Heart left ventricle (tissue), 16 donors: ENCODE measurements around the gene SLC39A12. TPM values are rescaled to one million over a fixed set of nuclear protein-coding genes. Genes with fewer than 3 reads are reported as not detected.
"Not testable (repeated sequence)": the region's sequence is repeated elsewhere in the genome, so short reads cannot be mapped to it uniquely, and the experiment has no call there.

ENCODE experiments used
- ATAC-seq, 4 donors: fragments of 200-7000 bp; cut with Tn5 transposase; one replicate each; pipeline ENCODE4 v1.9.1; 2020 to 2022; ENCODE audit warnings: moderate library complexity in 4 of 4, mild to moderate bottlenecking in 3 of 4, moderate number of reproducible peaks in 1 of 4
- DNase-seq, 5 donors: peaks; one replicate each; pipeline ENCODE4 v3.0.0-alpha.2; 2020
- H3K27ac ChIP-seq, 12 donors: fragments of 200-600 bp; sonication (generic) in 4 of 12; one replicate each; pipeline versions ENCODE4 v1.5.0 to v1.8.0; 2016 to 2022; ENCODE audit warnings: mild to moderate bottlenecking in 2 of 12
- H3K27me3 ChIP-seq, 9 donors: fragments of 200-600 bp; sonication (generic) in 2 of 9; one replicate each; pipeline versions ENCODE4 v1.5.1 to v1.8.0; 2016 to 2022; ENCODE audit warnings: mild to moderate bottlenecking in 3 of 9
- H3K36me3 ChIP-seq, 9 donors: fragments of 200-600 bp; sonication (generic) in 2 of 9; one replicate each; pipeline versions ENCODE4 v1.5.0 to v1.8.0; 2018 to 2022; ENCODE audit warnings: mild to moderate bottlenecking in 2 of 9
- H3K4me1 ChIP-seq, 12 donors: fragments of 200-600 bp; sonication (generic) in 4 of 12; one replicate each; pipeline versions ENCODE4 v1.5.0 to v1.8.0; 2016 to 2022; ENCODE audit warnings: mild to moderate bottlenecking in 3 of 12
- H3K4me3 ChIP-seq, 12 donors: fragments of 200-600 bp; sonication (generic) in 4 of 12; one replicate each; pipeline versions ENCODE4 v1.5.0 to v1.8.0; 2017 to 2022; ENCODE audit warnings: mild to moderate bottlenecking in 9 of 12, moderate library complexity in 4 of 12
- H3K9me3 ChIP-seq, 12 donors: fragments of 200-600 bp; sonication (generic) in 4 of 12; one replicate each; pipeline versions ENCODE4 v1.5.0 to v1.8.0; 2016 to 2022; ENCODE audit warnings: mild to moderate bottlenecking in 1 of 12
- CTCF ChIP-seq, 12 donors: fragments of 200-600 bp; sonication (generic) in 4 of 12; IDR thresholded peaks; one replicate each; pipeline versions ENCODE4 v1.5.0 to v1.8.0; 2018 to 2022; ENCODE audit warnings: antibody characterized with exemption in 12 of 12, mild to moderate bottlenecking in 5 of 12
- POLR2A ChIP-seq, 2 donors: fragments of 450-650 bp; IDR thresholded peaks; one replicate each; pipeline ENCODE4 v1.6.1; 2017; ENCODE audit warnings: antibody characterized with exemption in 2 of 2, mild to moderate bottlenecking in 2 of 2, moderate library complexity in 2 of 2
- WGBS, 4 donors: extraction: QIAGEN DNeasy Blood & Tissue Kit in 2 of 4; methylation state at CpG; one replicate each; pipeline versions ENCODE4 v1.1.5 to v1.1.7; 2013 to 2018; 5-methylcytosine and 5-hydroxymethylcytosine counted together
- intact Hi-C, 10 donors: fragments of 100-400 bp; cut with DNase I; formaldehyde crosslinking; loops; one replicate each; pipeline versions ENCODE4 v1.11.1 to v1.14.2; 2022
- polyA plus RNA-seq, 2 donors: library from polyadenylated mRNA; stranded (reverse); fragments of 200-250 nt; gene quantifications; one replicate each; pipeline ENCODE4 v1.2.3, GENCODE V29; 2013
- total RNA-seq, 9 donors: library from RNA; depleted of rRNA in 2 of 9; stranded (reverse); fragments of >200 nt in 2 of 9; fragmentation: NEBNext Ultra II Directional in 3 of 9; extraction: Animal tissue kit (Norgen Biotek cat#: 25700) in 3 of 9; gene quantifications; one replicate each; pipeline versions ENCODE4 v1.1.0 to v1.2.4, GENCODE V29; 2016 to 2023
- donor health status: ischemic (EF 13 %, LVEDD 7.1; RV severe dilation, severe dysfunction).
- donor health status: healthy with polysubstance abuse.
- donor health status: DM: no; HTN: yes; CAD: no.
- donor health status: DM: no; HTN: no; CAD: no.
- donor health status: ischemic (EF 25% LVEDD 6.9; RV normal size, moderate dysfunction).
- donor health status: ischemic (EF 25% LVEDD 5.7; RV mildly dilated, moderate dysfunction).
- donor health status: healthy.
- donor health status: DM: yes; HTN: yes; CAD: no.
- donor health status: ischemic (EF 35%, LVEDD 5.7; RV mildly dilated, moderate dysfunction).
- donor health status: nonischemic (EF 11% LVEDD 7.7; RV severe dilation, severe dysfunction).
- donor health status: DM: yes; HTN: yes; CAD: no.
- donor health status: PGD.
- donor health status: ischemic (EF 29% LVEDD 5.4; RV normal size, mild dysfunction).
- donor health status: nonischemic (EF 23%, LVEDD 6.1; RV moderate dilation, normal function).

SLC39A12 gene
- total and polyA plus RNA-seq, 11 donors, result 0.08 to 0.27 TPM; not detected in 9

- DNase-seq (peak in 1 of 5 donors; percentile 54), ATAC-seq (no peak)
- Histone ChIP-seq H3K27me3 (no peaks in the 10 kb centered on the region), H3K36me3 (no peaks in the 10 kb centered on the region), H3K27ac (no peak overlapping the region), H3K9me3 (no peaks in the 10 kb centered on the region), H3K4me3 (no peak overlapping the region), H3K4me1 (no peaks in the 10 kb centered on the region)
- 90 to 96% (median 95%) methylated on average over 22 of the region's 22 CpGs for WGBS, 4 donors
- intact Hi-C loops, result no loop called here
- TF ChIP-seq CTCF (IDR thresholded peaks at IDR 0.05) (no peak), POLR2A (IDR thresholded peaks at IDR 0.05) (no peak)
Measured at GRCh38 chr10:17950726-17951125, 992 bp upstream of the SLC39A12 start.

- WGBS, 4 donors, result 89 to 91% (median 90%) methylated on average over 10 of the region's 10 CpGs
- not testable (repeated sequence) for ATAC-seq
Measured at GRCh38 chr10:17954372-17954771, 2.7 kb downstream of the SLC39A12 start.

GRCh38 chr10:17954861-17955260 lies 3.1 kb downstream of the SLC39A12 start:
- H3K27me3 ChIP-seq, result no peaks in the 10 kb centered on the region
- ATAC-seq, result no peak
- H3K9me3 ChIP-seq, result peaks cover 0 to 8% (median 0%) of the 10 kb centered on the region in 12 donors
- H3K4me3 ChIP-seq, result no peak overlapping the region
- H3K27ac ChIP-seq, result no peak overlapping the region
- no peaks in the 10 kb centered on the region for H3K36me3 ChIP-seq
- H3K4me1 ChIP-seq, result no peaks in the 10 kb centered on the region
- 63 to 82% (median 78%) methylated on average over 2 of the region's 2 CpGs for WGBS, 4 donors
- no peak for TF ChIP-seq POLR2A (IDR thresholded peaks at IDR 0.05)
- no peak for TF ChIP-seq CTCF (IDR thresholded peaks at IDR 0.05)
- no peak for DNase-seq
- intact Hi-C loops, result no loop called here

More at GRCh38 chr10:17954372-17954771, 2.7 kb downstream of the SLC39A12 start:
- H3K4me1 ChIP-seq, H3K27me3 ChIP-seq, H3K27ac ChIP-seq, intact Hi-C loops, H3K4me3 ChIP-seq, H3K36me3 ChIP-seq, DNase-seq, H3K9me3 ChIP-seq: not testable (repeated sequence)

GRCh38 chr10:17958049-17958448 lies 6.3 kb downstream of the SLC39A12 start:
- DNase-seq (no peak), ATAC-seq (no peak)
- H3K4me1 ChIP-seq, result no peaks in the 10 kb centered on the region
- H3K27ac ChIP-seq, result no peak overlapping the region
- intact Hi-C loops, result no loop called here
- H3K27me3 ChIP-seq, result no peaks in the 10 kb centered on the region
- TF ChIP-seq POLR2A (IDR thresholded peaks at IDR 0.05) (no peak), CTCF (IDR thresholded peaks at IDR 0.05) (no peak)
- peaks cover 0 to 15% (median 0%) of the 10 kb centered on the region in 12 donors for H3K9me3 ChIP-seq
- WGBS, 4 donors, result 89 to 98% (median 93%) methylated on average over 7 of the region's 7 CpGs
- no peak overlapping the region for H3K4me3 ChIP-seq
- H3K36me3 ChIP-seq, result no peaks in the 10 kb centered on the region

- 64 to 76% (median 71%) methylated on average over 2 of the region's 2 CpGs for WGBS, 4 donors
- Histone ChIP-seq H3K27me3 (no peaks in the 10 kb centered on the region), H3K27ac (no peak overlapping the region), H3K4me3 (no peak overlapping the region), H3K4me1 (no peaks in the 10 kb centered on the region), H3K9me3 (peaks cover 0 to 15% (median 0%) of the 10 kb centered on the region in 12 donors), H3K36me3 (no peaks in the 10 kb centered on the region)
- DNase-seq, result no peak
- TF ChIP-seq POLR2A (IDR thresholded peaks at IDR 0.05), result no peak
- no peak for TF ChIP-seq CTCF (IDR thresholded peaks at IDR 0.05)
- intact Hi-C loops, result no loop called here
- ATAC-seq, result no peak
Measured at GRCh38 chr10:17959870-17960269, 8.2 kb downstream of the SLC39A12 start.
